Thyroid gland (tissue), 4 donors: ENCODE data around the gene HMGN5.

ENCODE experiments used
- CTCF ChIP-seq, 6 experiments: fragments of 200-600 bp in 3 of 6; fragments of 450-650 bp in 3 of 6; sonication (generic) in 3 of 6; IDR thresholded peaks; one replicate each; pipeline ENCODE4 v1.5.1; 2016 to 2019; ENCODE audit warnings: antibody characterized with exemption in 6 of 6, mild to moderate bottlenecking in 2 of 6, inconsistent platforms in 1 of 6, moderate library complexity in 1 of 6
- POLR2A ChIP-seq, 2 donors: fragments of 450-650 bp; IDR thresholded peaks; one replicate each; pipeline ENCODE4 v1.6.1; 2017; ENCODE audit warnings: antibody characterized with exemption in 2 of 2, mild to moderate bottlenecking in 2 of 2, moderate library complexity in 1 of 2

DNA sequence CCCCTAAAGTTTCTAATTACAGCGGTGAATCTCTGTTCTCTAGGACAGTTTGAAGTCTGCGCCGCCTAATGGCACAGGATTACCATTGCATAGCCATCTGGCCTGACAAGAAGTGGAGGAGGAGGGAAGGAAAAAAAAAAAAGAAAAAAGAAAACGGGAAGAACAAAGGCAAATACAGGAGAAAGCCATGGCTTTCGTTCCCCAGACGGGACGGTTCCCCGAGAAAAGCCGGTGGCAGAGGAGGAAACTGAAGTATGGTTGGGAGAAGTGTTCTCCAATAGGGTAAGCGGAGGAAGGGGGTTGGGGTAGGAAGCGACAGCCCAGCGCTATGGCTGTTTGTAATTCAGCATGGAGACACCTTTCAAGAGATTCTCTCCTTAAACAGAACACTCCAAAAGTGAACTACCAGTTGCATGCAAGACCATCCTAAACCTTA is 80.8 kb downstream of the HMGN5 start:
- TF ChIP-seq CTCF (IDR thresholded peaks at IDR 0.05) (peak in 4 of 6 experiments; percentile 28 to 60 (median 44)), POLR2A (IDR thresholded peaks at IDR 0.05) (no peak)
